Activated T-helper 1 cell treated with Interleukin-2 at 50 U/mL for 16 hours (primary cell): ENCODE results near the gene POU2F2.

Experiments used
- DNase-seq: peaks from one replicate; pipeline ENCODE4 v3.0.0-alpha.2; 2020; ENCODE audit warnings: low read depth

Gene POU2F2

GRCh38 chr19:42154471-42155323 is 22.5 kb upstream of the POU2F2 start:
- DNase-seq = no peak

GRCh38 chr19:42153672-42154433 is 21.6 kb upstream of the POU2F2 start:
- DNase-seq = no peak

- DNase-seq = no peak
These were observed 20.8 kb upstream of the POU2F2 start for GRCh38 chr19:42152910-42153671.

GRCh38 chr19:42151782-42152684 is 19.8 kb upstream of the POU2F2 start:
- no peak for DNase-seq

GRCh38 chr19:42150911-42151361 is 18.7 kb upstream of the POU2F2 start:
- no peak for DNase-seq

- no peak for DNase-seq
These were observed 18.1 kb upstream of the POU2F2 start for GRCh38 chr19:42150364-42150763.

GRCh38 chr19:42149447-42150202 is 17.4 kb upstream of the POU2F2 start:
- DNase-seq = no peak

GRCh38 chr19:42148266-42148665 is 16.0 kb upstream of the POU2F2 start:
- DNase-seq = no peak

- no peak for DNase-seq
These were observed 11.3 kb upstream of the POU2F2 start for GRCh38 chr19:42143341-42144234.

GRCh38 chr19:42140125-42140754 is 8.0 kb upstream of the POU2F2 start:
- no peak for DNase-seq

- no peak for DNase-seq
These were observed 2.4 kb upstream of the POU2F2 start for GRCh38 chr19:42134535-42135070.

- DNase-seq = peak; percentile 83
These were observed 744 bp upstream of the POU2F2 start for GRCh38 chr19:42132851-42133528.

- DNase-seq = no peak
These were observed 857 bp downstream of the POU2F2 start for GRCh38 chr19:42131149-42132029.

GRCh38 chr19:42130254-42130573 is 2.0 kb downstream of the POU2F2 start:
- DNase-seq = no peak

- no peak for DNase-seq
These were observed 2.6 kb downstream of the POU2F2 start for GRCh38 chr19:42129399-42130253.

GRCh38 chr19:42126574-42126973 is 5.7 kb downstream of the POU2F2 start:
- DNase-seq = no peak
